ENCODE results near the gene RPL41.
"Not testable (repeated sequence)": the region's sequence is repeated elsewhere in the genome, so short reads cannot be mapped to it uniquely, and the experiment has no call there.

Gene RPL41

DNA sequence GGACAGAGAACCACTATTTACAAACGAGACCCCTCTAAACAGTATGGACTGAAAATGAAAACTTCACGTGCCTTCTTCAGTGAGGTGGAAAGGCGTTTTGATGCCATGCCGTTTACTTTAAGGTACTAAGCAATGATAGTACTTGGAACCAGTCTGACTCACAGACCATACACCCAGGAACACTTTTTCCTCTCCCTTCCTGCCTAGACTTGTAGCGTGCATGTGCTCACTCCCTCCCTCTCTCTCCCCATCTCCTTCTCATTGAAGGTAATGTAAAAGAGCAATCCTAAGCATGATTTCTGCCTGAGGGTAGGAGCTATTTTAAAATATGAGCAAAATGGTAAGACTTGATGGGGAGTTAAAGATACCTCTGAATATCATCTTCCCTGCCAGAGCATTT, 5.9 kb upstream of the RPL41 start:
- no peak overlapping the region for H3K27ac Mint-ChIP-seq
- H3K4me1 Mint-ChIP-seq (ENCODE audit: low read depth) = peaks cover 25% of the 10 kb centered on the region
- no peak overlapping the region for H3K4me3 Mint-ChIP-seq
- no peaks in the 10 kb centered on the region for H3K9me3 Mint-ChIP-seq
- DNase-seq (ENCODE audit: low spot score) = no peak
- no peaks in the 10 kb centered on the region for H3K27me3 Mint-ChIP-seq (ENCODE audit: low read depth)
- H3K36me3 Mint-ChIP-seq (ENCODE audit: low read depth) = peaks cover 76% of the 10 kb centered on the region

DNA sequence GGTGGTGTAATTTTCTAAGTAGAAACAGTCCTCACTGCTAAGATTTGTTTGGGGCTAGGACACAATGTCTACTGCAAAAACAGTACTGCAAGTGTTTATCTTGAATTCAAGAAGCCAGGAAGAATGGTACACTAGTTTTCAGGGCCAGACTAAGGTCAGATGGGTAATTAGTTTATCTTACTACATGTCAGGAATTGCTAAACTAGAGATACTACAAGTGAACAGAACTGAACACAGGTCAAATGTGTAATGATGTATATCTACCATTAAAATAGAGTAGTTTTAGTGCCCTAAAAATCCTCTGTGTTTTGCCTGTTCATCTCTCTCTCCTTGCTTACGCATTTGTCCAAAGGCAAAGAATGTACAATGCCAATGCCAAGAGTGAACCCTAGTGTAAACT, 2.3 kb upstream of the RPL41 start:
- Mint-ChIP-seq H3K27ac (peak overlapping the region; percentile 39), H3K36me3 (ENCODE audit: low read depth) (peaks cover 68% of the 10 kb centered on the region), H3K27me3 (ENCODE audit: low read depth) (no peaks in the 10 kb centered on the region), H3K4me3 (peak overlapping the region; percentile 14), H3K4me1 (ENCODE audit: low read depth) (peaks cover 25% of the 10 kb centered on the region), H3K9me3 (no peaks in the 10 kb centered on the region)
- DNase-seq (ENCODE audit: low spot score) = no peak

DNA sequence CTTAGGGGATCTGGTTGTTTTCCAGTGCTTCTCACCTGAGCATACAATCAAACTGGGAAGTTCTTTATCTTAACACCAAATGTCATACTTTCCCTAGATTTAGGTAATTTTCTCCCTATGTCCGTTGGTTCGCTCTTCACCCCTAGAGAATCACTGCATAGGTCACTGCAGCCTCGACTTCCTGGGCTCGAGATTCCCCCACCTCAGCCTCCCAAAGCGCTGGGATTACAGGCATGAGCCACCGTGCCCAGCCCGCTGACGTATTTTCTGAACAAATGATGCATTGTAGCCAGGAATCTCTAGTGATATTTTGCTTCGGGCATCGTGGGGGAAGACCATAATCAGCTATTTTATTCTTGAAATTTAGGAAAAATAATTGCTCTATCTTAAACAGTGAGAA, 1.1 kb upstream of the RPL41 start:
- Mint-ChIP-seq H3K9me3 (no peaks in the 10 kb centered on the region), H3K27me3 (ENCODE audit: low read depth) (no peaks in the 10 kb centered on the region), H3K36me3 (ENCODE audit: low read depth) (peaks cover 60% of the 10 kb centered on the region), H3K27ac (peak overlapping the region; percentile 100), H3K4me1 (ENCODE audit: low read depth) (peaks cover 32% of the 10 kb centered on the region), H3K4me3 (peak overlapping the region; percentile 99)
- DNase-seq (ENCODE audit: low spot score) = no peak

DNA sequence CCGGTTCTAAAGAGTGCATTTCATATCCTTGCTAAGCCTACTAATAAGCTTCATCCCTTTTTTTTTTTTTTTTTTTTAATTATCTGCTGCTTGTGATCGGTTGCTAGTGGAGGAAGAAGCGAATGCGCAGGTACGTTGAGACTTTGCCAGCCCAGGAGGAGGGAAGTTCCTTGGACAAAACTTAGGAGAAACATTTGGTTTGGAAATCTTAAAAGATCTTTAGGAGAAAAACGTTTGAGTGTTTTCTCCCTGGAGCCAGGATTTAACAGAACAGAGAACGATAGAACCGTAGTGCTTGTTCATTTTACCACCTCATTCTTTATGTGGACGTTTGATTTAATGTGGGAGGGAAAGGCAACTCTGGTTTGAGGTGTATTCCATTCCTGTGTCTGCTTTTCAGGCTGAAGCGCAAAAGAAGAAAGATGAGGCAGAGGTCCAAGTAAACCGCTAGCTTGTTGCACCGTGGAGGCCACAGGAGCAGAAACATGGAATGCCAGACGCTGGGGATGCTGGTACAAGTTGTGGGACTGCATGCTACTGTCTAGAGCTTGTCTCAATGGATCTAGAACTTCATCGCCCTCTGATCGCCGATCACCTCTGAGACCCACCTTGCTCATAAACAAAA, 761 bp downstream of the RPL41 start:
- peak overlapping the region; percentile 100 for H3K27ac Mint-ChIP-seq
- peaks cover 50% of the 10 kb centered on the region for H3K36me3 Mint-ChIP-seq (ENCODE audit: low read depth)
- peaks cover 28% of the 10 kb centered on the region for H3K4me1 Mint-ChIP-seq (ENCODE audit: low read depth)
- not testable (repeated sequence) for DNase-seq (ENCODE audit: low spot score); H3K9me3 Mint-ChIP-seq; H3K27me3 Mint-ChIP-seq (ENCODE audit: low read depth)
- peak overlapping the region; percentile 99 for H3K4me3 Mint-ChIP-seq

DNA sequence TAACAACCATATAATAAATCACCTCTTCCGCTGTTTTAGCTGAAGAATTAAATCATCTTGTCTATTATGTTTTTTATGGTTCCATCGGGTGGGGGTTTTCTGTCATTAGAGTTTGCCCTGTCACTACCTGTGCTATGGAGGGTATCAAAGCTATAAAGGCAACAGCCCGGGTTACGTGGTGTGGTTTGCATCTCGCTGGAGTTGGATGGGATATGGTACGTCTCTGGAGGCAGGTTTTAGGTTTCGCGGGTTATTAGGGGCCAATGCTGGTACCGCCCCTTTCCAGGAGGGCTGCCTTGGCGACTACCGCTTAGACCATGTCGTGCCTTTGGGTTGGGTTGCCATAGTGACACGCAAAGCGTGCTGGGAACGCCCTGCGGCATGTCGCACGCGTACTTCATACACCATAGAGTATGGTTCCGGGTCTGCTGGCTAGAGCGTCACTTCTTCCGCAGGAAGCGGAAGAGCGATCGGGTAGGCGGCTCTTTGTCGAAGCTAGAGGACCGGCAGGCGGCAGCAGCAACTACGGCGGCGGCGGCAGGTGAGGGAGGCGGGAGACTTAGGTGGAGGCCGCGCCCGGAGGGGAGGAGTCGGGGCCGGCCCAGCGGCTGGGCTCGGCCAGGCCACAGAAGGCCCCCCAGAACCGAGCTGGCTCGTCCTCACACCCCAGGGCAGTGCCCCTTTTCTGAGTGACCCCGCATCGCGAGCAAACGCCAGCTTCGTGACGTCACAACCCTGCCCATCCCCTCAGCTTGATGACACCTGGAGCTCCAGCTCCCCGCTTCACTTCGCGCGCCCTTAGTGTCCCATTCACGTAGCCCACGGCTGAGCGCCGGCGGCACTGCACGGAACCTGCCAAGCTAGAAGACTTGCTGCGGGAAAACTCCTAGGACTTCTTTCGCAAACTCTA, 1.6 kb downstream of the RPL41 start, which contains the start of gene ZC3H10:
Gene ZC3H10 (plus strand): TSS at position 489 of the 910 bp plus-strand sequence. CDS start 2,297 bp downstream, outside the sequence.
- Mint-ChIP-seq H3K4me1 (ENCODE audit: low read depth) (peaks cover 28% of the 10 kb centered on the region), H3K27ac (peak within 1 kb of the TSS; percentile 100), H3K4me3 (peak within 1 kb of the TSS; percentile 99), H3K36me3 (ENCODE audit: low read depth) (peaks cover 41% of the 10 kb centered on the region), H3K27me3 (ENCODE audit: low read depth) (no peaks in the 10 kb centered on the region), H3K9me3 (no peaks in the 10 kb centered on the region)
- DNase-seq (ENCODE audit: low spot score) = peak; percentile 99

DNA sequence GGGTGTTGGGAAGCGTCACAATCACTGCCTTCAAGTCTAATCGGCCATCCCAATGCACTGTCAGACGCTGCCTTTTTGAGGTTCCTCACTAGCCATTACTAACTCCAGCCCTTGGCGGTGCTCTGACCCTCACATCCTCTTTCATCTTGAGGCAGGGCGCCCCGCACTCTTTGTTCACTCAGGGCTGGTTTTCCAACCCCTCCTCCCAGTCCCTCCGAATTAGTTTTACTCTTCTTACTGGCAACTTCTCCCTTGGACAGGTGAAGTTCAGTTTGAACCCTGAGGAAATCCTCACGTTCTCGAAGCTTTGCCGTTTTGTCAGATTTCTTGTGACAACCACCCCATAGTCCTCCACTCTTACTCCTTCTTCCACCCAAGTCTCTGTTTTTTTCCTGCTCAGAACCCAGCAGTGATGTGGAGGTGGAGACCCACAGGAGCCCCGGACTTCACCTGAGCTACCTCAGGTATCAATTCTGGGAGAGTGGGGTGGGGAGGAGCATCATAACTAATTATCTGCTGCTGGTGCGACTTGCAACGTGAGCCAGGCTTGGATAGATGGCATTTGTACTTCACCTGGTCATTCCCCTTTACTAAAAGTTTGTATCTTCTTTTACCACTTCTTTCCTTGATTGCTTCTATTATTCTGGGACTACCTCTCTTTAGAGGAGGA, 2.4 kb downstream of the RPL41 start:
- no peak for DNase-seq (ENCODE audit: low spot score)
- Mint-ChIP-seq H3K9me3 (no peaks in the 10 kb centered on the region), H3K36me3 (ENCODE audit: low read depth) (peaks cover 36% of the 10 kb centered on the region), H3K4me1 (ENCODE audit: low read depth) (peaks cover 29% of the 10 kb centered on the region), H3K27ac (peak overlapping the region; percentile 100), H3K27me3 (ENCODE audit: low read depth) (no peaks in the 10 kb centered on the region), H3K4me3 (peak overlapping the region; percentile 99)

DNA sequence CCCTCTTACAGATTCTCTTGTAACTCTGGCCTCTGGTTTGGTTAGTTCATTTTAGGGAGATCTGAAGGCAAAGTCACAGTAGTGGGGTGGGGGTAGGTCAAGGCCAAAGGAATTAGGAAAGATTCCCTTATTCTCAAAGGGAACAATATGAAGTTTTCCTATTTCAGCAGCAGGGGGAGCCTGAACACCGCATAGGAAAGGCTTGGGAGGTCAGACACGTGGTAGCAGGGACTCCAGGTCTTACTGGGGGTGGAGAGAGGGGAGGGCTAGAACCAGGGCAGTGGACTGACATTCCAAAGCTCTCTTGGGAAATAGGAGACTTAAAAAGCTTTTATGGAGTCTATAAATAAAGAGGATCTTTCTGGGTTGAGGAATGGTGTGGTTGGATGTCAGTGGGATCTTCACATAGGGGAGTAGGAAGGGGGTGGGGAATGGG, 2.9 kb downstream of the RPL41 start:
- Mint-ChIP-seq H3K4me3 (peak overlapping the region; percentile 99), H3K27ac (peak overlapping the region; percentile 100), H3K27me3 (ENCODE audit: low read depth) (no peaks in the 10 kb centered on the region), H3K9me3 (no peaks in the 10 kb centered on the region), H3K4me1 (ENCODE audit: low read depth) (peaks cover 32% of the 10 kb centered on the region), H3K36me3 (ENCODE audit: low read depth) (peaks cover 34% of the 10 kb centered on the region)
- peak; percentile 52 for DNase-seq (ENCODE audit: low spot score)

DNA sequence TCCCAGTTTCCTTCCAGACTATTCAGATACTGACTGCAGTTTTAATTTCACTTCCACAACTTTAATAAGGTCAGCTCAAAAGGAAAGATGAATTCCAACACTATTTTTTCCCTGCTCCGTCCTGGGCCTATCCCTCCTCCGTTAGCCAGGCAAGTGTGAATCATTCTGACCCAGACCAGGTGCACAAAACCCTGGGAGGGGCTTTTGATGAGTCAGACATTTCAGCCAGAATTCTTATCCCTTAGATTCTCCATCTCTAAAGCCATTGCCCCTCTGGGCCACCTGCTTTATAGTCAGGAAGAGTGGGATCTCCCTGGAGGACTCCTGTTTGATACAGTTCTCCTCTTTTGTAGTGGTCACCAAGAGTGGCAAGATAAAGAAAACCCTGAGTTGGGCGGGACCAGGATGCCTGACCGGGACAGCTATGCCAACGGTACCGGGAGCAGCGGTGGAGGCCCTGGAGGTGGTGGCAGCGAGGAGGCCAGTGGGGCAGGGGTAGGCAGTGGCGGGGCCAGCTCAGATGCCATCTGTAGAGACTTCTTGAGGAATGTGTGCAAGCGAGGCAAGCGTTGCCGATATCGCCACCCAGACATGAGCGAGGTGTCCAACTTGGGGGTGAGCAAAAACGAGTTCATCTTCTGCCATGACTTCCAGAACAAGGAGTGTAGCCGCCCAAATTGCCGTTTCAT, 3.9 kb downstream of the RPL41 start:
- peaks cover 33% of the 10 kb centered on the region for H3K36me3 Mint-ChIP-seq (ENCODE audit: low read depth)
- peaks cover 36% of the 10 kb centered on the region for H3K4me1 Mint-ChIP-seq (ENCODE audit: low read depth)
- no peaks in the 10 kb centered on the region for H3K9me3 Mint-ChIP-seq
- no peak for DNase-seq (ENCODE audit: low spot score)
- H3K27ac Mint-ChIP-seq = no peak overlapping the region
- no peak overlapping the region for H3K4me3 Mint-ChIP-seq
- no peaks in the 10 kb centered on the region for H3K27me3 Mint-ChIP-seq (ENCODE audit: low read depth)

DNA sequence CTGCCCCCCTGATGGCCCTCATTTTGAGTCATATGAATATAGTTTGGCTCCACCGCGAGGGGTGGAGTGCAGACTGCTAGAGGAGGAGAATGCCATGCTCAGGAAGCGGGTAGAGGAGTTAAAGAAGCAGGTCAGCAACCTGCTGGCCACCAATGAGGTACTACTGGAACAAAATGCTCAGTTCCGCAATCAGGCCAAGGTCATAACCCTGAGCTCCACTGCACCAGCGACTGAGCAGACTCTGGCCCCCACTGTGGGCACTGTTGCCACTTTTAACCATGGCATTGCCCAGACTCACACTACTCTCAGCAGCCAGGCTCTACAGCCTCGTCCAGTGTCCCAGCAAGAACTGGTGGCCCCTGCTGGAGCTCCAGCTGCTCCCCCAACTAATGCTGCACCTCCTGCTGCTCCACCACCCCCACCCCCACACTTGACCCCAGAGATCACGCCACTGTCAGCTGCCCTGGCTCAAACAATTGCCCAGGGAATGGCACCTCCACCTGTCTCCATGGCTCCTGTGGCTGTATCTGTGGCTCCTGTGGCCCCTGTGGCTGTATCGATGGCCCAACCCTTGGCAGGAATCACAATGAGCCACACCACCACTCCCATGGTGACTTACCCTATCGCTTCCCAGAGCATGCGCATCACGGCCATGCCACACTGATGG, 4.9 kb downstream of the RPL41 start:
- H3K9me3 Mint-ChIP-seq = no peaks in the 10 kb centered on the region
- no peak overlapping the region for H3K27ac Mint-ChIP-seq
- H3K4me1 Mint-ChIP-seq (ENCODE audit: low read depth) = peaks cover 39% of the 10 kb centered on the region

DNA sequence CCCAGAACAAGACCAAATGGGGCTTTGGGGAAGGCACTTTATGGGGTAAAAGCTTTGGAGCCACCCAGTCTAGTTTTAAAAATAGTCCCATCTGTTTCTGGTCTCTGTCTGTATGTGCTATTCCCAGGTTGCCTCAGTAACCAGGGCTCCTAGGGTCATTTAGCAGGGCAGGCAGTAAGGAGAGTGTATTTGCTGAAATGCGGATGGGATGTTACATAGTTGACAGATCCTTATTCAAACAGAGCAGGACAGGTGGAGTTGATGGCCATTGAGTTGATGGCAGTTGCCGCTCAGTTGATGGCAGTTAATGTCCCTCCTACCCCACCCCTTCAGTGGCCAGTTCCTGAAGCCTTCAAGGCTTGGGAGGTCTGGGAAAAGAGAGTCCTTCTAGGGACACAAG, 6.2 kb downstream of the RPL41 start:
- Mint-ChIP-seq H3K4me1 (ENCODE audit: low read depth) (peaks cover 47% of the 10 kb centered on the region), H3K27ac (no peak overlapping the region), H3K36me3 (ENCODE audit: low read depth) (peaks cover 20% of the 10 kb centered on the region), H3K27me3 (ENCODE audit: low read depth) (no peaks in the 10 kb centered on the region), H3K4me3 (no peak overlapping the region), H3K9me3 (no peaks in the 10 kb centered on the region)
- no peak for DNase-seq (ENCODE audit: low spot score)

More for the DNA sequence above, 4.9 kb downstream of the RPL41 start:
- no peaks in the 10 kb centered on the region for H3K27me3 Mint-ChIP-seq (ENCODE audit: low read depth)
- no peak for DNase-seq (ENCODE audit: low spot score)
- H3K4me3 Mint-ChIP-seq = no peak overlapping the region
- H3K36me3 Mint-ChIP-seq (ENCODE audit: low read depth) = peaks cover 33% of the 10 kb centered on the region

DNA sequence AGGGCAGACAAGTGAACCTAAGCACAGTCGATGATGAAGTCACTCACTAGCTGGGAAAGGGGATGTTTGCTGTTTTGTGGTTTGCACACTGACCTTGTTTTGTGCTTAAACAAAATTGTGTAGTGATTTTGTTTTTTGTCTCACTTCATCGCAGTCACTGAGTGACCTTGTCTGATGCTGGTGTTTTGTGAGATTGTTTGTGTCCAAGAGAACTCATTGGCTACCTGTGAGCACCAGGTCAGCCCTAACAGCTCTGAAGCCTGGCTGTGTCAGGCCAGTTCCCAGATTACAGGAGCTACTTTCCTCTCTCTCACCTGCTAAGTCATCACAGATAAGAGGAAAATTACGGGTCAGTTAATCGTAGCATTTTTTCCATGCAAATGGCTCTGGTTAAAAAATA, 7.7 kb downstream of the RPL41 start:
- Mint-ChIP-seq H3K4me1 (ENCODE audit: low read depth) (peaks cover 39% of the 10 kb centered on the region), H3K27ac (peak overlapping the region; percentile 53), H3K4me3 (no peak overlapping the region)

DNA sequence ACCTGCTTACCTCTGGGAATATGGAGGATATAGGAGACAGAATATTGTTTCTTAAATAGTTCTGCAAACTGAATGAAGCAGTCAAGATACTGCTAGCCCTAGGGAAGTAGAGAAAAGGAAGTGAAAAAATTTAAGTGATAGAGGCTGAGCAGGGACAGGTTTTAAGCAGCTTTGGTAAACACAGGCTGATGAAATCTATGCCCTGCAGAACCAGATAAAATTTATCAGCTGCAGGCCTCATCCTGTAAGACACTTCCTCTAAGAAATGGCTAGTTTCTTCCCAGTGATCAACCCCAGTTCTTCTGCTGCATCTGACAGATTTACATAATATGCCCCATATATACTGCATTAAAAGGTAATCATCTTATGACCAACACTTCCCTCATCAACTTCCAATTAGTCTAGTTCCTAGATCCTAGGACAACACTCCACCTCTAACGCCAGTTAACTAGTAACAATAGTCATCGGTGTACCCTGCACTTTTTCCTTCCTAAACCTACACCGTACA, 10.4 kb downstream of the RPL41 start:
- H3K36me3 Mint-ChIP-seq (ENCODE audit: low read depth) = peaks cover 42% of the 10 kb centered on the region

More for the DNA sequence above, 7.7 kb downstream of the RPL41 start:
- no peak for DNase-seq (ENCODE audit: low spot score)
- Mint-ChIP-seq H3K9me3 (no peaks in the 10 kb centered on the region), H3K36me3 (ENCODE audit: low read depth) (peaks cover 22% of the 10 kb centered on the region), H3K27me3 (ENCODE audit: low read depth) (no peaks in the 10 kb centered on the region)

DNA sequence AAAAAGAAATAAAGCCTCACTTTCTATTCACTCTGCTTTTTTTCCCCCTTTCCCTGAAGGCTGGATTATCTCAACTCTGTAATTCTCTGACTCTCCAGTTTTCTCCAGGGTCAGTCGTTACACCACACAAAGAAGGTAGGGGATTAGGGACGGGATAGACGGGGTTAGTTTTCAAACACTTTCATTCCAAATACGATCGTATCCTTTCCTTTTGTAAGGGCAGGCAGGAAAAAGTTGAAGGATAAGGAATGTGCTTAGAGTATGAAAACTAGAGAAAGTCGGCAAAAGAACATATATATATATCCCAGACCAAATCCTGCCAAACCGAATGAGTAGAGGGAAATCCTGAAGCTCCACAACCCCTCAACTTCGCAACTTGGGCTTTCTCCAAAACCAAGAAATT, 11.1 kb downstream of the RPL41 start:
- Mint-ChIP-seq H3K4me1 (ENCODE audit: low read depth) (peaks cover 58% of the 10 kb centered on the region), H3K36me3 (ENCODE audit: low read depth) (peaks cover 47% of the 10 kb centered on the region)

More for the DNA sequence above, 10.4 kb downstream of the RPL41 start:
- Mint-ChIP-seq H3K9me3 (peaks cover 6% of the 10 kb centered on the region), H3K27ac (peak overlapping the region; percentile 91), H3K4me3 (peak overlapping the region; percentile 94), H3K4me1 (ENCODE audit: low read depth) (peaks cover 51% of the 10 kb centered on the region), H3K27me3 (ENCODE audit: low read depth) (no peaks in the 10 kb centered on the region)
- no peak for DNase-seq (ENCODE audit: low spot score)

More for the DNA sequence above, 11.1 kb downstream of the RPL41 start:
- Mint-ChIP-seq H3K27ac (peak overlapping the region; percentile 91), H3K27me3 (ENCODE audit: low read depth) (no peaks in the 10 kb centered on the region), H3K4me3 (peak overlapping the region; percentile 94), H3K9me3 (peaks cover 6% of the 10 kb centered on the region)
- no peak for DNase-seq (ENCODE audit: low spot score)
